ENCODE results near the gene HUWE1.

DNA sequence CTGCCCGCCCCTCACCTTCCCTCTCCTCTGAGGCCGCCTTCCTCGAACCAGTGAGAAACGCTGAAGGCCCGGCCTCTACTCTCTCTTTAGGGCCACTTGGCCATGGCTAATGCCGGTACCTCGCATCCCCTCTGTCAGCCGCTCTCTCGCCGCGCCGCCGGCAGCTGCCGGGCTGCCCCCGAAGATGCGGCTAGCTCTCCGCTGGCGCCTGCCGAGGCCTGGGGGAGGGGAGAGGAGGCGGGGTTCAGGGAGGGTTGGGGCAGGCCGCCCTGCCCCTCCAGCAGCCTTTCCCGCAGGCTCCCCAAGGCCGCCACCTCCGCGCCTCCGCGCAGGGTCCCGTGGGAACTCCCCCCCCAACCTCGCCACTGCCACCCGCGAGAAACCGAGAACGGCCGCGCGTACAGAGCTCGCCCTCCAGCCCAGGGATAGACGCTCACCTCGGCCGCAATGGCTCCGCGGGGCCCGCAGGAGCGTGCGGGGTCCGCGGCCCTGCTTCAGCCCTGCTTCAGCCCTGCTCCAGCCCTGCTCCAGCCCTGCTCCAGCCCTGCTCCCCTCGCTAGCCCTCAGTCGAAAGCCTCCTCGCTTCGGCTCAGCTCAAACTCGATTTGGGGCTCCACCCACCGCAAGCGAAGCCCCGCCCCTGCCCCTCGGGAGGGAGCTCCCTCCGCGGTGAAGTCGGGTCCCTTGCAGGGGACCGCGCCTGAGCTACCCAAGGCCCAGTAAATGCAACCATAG, at the start of gene HUWE1:
- no peak for TF ChIP-seq EZH2 (IDR thresholded peaks at IDR 0.05; ENCODE audit: insufficient read depth, low read length)
- TF ChIP-seq, protein P1, sequence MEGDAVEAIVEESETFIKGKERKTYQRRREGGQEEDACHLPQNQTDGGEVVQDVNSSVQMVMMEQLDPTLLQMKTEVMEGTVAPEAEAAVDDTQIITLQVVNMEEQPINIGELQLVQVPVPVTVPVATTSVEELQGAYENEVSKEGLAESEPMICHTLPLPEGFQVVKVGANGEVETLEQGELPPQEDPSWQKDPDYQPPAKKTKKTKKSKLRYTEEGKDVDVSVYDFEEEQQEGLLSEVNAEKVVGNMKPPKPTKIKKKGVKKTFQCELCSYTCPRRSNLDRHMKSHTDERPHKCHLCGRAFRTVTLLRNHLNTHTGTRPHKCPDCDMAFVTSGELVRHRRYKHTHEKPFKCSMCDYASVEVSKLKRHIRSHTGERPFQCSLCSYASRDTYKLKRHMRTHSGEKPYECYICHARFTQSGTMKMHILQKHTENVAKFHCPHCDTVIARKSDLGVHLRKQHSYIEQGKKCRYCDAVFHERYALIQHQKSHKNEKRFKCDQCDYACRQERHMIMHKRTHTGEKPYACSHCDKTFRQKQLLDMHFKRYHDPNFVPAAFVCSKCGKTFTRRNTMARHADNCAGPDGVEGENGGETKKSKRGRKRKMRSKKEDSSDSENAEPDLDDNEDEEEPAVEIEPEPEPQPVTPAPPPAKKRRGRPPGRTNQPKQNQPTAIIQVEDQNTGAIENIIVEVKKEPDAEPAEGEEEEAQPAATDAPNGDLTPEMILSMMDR (IDR thresholded peaks at IDR 0.05; ENCODE audit: insufficient read depth, low read depth, low read length), result no peak
